ENCODE measurements around the gene TREML4.

Gene TREML4

DNA sequence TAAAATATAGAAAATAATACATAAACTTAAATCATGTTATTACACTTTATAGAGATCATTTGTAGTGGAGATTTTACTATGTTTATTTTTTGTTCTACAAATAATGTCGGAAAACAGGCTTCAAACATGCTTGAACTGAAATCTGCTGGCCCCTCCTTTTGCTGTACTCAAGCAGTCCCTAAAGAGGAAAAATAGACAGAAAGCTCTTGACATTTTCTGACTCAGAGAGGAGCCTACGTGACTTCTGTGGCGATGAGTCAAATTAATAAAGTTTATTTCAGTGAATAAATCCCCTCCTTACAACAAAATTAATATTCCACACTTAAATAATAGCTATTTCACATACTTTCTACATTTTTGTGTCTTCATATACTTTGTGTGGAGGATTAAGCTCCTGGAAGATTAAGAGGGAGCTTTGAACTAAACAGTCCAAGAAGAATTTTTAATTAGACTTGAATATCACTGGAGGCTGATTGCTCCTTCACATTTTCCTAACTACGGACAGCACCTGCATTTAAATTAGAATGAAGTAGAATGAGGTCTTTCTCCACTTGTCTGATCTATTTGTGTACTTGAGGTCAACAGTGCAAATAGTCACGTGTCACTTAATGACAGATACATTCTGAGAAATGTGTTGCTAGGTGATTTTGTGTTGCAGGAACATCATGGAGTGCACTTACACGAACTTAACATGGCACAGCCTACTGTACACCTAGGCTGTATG lies 60.0 kb downstream of the TREML4 start:
- DNase-seq (ENCODE audit: low read depth in 2 of 2) = no peak

Measured in fibroblast of skin of left quadriceps (primary cell).